DND-41 (cell line): Measurements from ENCODE around the gene ZNF175.

Experiments used
- ATAC-seq: fragments of 200-7000 bp; cut with Tn5 transposase; 3 replicates; pipeline ENCODE4 v1.9.1; 2021; ENCODE audit warnings: low read depth; ENCODE audit not compliant: insufficient read depth
- DNase-seq: peaks from one replicate; pipeline ENCODE4 v3.0.0-alpha.2; 2020
- H2AFZ ChIP-seq: 2 replicates; pipeline ENCODE4 v1.6.0; 2012; ENCODE audit warnings: low read depth, low read length
- H3K27ac ChIP-seq: 2 replicates; pipeline ENCODE4 v1.5.1; 2012; ENCODE audit warnings: low read length, inconsistent platforms
- H3K27me3 ChIP-seq: fragments of 200-600 bp; sonication (generic); 2 replicates; pipeline ENCODE4 v1.6.0; 2012; ENCODE audit warnings: low read length, mild to moderate bottlenecking, inconsistent platforms; ENCODE audit not compliant: insufficient read depth, poor library complexity
- H3K36me3 ChIP-seq: 2 replicates; pipeline ENCODE4 v1.5.1; 2012; ENCODE audit warnings: low read length, inconsistent platforms; ENCODE audit not compliant: insufficient read depth
- H3K4me1 ChIP-seq: 2 replicates; pipeline ENCODE4 v1.5.1; 2012; ENCODE audit warnings: mild to moderate bottlenecking, low read length; ENCODE audit not compliant: insufficient read depth
- H3K4me2 ChIP-seq: 2 replicates; pipeline ENCODE4 v1.6.0; 2012; ENCODE audit warnings: mild to moderate bottlenecking, moderate library complexity, low read length, inconsistent platforms; ENCODE audit not compliant: insufficient read depth
- H3K4me3 ChIP-seq, 2 experiments: fragments of 200-600 bp in 1 of 2; shearing (Covaris generic) in 1 of 2; 2 replicates each; pipeline ENCODE4 v1.5.1; 2012 to 2016; ENCODE audit warnings: inconsistent platforms in 2 of 2, low read length in 2 of 2, mild to moderate bottlenecking in 2 of 2, low read depth in 1 of 2, moderate library complexity in 1 of 2
- H3K79me2 ChIP-seq: 2 replicates; pipeline ENCODE4 v1.6.0; 2012; ENCODE audit warnings: low read length, inconsistent platforms; ENCODE audit not compliant: insufficient read depth
- H3K9ac ChIP-seq: 2 replicates; pipeline ENCODE4 v1.6.0; 2012; ENCODE audit warnings: low read depth, mild to moderate bottlenecking, inconsistent platforms, low read length, moderate library complexity
- H3K9me3 ChIP-seq: 2 replicates; pipeline ENCODE4 v1.5.1; 2012; ENCODE audit warnings: low read length, moderate library complexity, mild to moderate bottlenecking, inconsistent platforms; ENCODE audit not compliant: insufficient read depth, severe bottlenecking
- H4K20me1 ChIP-seq: 2 replicates; pipeline ENCODE4 v1.6.0; 2012; ENCODE audit warnings: low read length; ENCODE audit not compliant: insufficient read depth
- CTCF ChIP-seq: IDR thresholded peaks from 2 replicates; pipeline ENCODE4 v1.5.1; 2012; ENCODE audit warnings: borderline replicate concordance, low read length, moderate library complexity, mild to moderate bottlenecking; ENCODE audit not compliant: poor library complexity, severe bottlenecking; ENCODE audit errors: extremely low read depth
- EZH2 ChIP-seq: IDR thresholded peaks from 3 replicates; pipeline ENCODE4 v1.6.1; 2012; ENCODE audit warnings: borderline replicate concordance, low read depth, mild to moderate bottlenecking, moderate library complexity, low read length, inconsistent platforms; ENCODE audit not compliant: severe bottlenecking

The ZNF175 gene

GRCh38 chr19:51524666-51525264 is 46.3 kb upstream of the ZNF175 start:
- Histone ChIP-seq H3K9ac (no peak overlapping the region), H2AFZ (no peak overlapping the region), H3K36me3 (no peaks in the 10 kb centered on the region), H3K9me3 (no peaks in the 10 kb centered on the region), H3K27ac (no peak overlapping the region), H3K27me3 (peaks cover 6% of the 10 kb centered on the region), H3K4me3 (no peak overlapping the region), H4K20me1 (peaks cover 3% of the 10 kb centered on the region; the same call in 1 of the 2 replicates), H3K4me1 (no peaks in the 10 kb centered on the region), H3K79me2 (no peaks in the 10 kb centered on the region), H3K4me2 (no peak overlapping the region)
- DNase-seq (no peak), ATAC-seq (no peak)
- TF ChIP-seq CTCF (no peak), EZH2 (no peak)

DNA sequence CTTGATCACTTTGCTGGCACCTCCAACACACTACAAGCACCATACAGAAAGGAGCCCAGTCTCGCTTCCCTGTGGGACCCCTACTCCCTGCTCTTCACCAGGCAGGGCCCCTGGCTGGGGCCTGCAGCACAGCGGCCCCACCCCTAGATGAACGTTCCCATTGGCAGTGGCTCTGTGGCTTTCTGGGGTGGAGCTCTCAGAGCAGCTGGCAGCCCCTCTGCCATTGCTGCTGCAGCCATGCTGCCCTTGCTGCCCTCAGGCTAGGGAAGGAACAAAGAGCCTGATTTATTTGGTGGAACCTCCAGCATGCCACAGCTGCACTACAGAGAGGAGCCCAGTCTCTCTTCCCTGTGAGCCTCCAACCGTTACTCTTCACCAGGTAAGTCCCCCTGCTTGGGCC is 45.4 kb upstream of the ZNF175 start:
- H3K36me3 ChIP-seq, result no peaks in the 10 kb centered on the region
- peaks cover 6% of the 10 kb centered on the region for H3K27me3 ChIP-seq
- no peak for ATAC-seq
- H3K4me2 ChIP-seq, result no peak overlapping the region
- DNase-seq, result no peak
- H3K79me2 ChIP-seq, result no peaks in the 10 kb centered on the region
- H3K27ac ChIP-seq, result no peak overlapping the region
- H2AFZ ChIP-seq, result no peak overlapping the region
- no peak for TF ChIP-seq EZH2
- no peak for TF ChIP-seq CTCF
- H3K4me1 ChIP-seq, result no peaks in the 10 kb centered on the region
- H3K9ac ChIP-seq, result no peak overlapping the region
- no peaks in the 10 kb centered on the region for H3K9me3 ChIP-seq
- H4K20me1 ChIP-seq, result peaks cover 3% of the 10 kb centered on the region; the same call in 1 of the 2 replicates
- H3K4me3 ChIP-seq, result no peak overlapping the region

DNA sequence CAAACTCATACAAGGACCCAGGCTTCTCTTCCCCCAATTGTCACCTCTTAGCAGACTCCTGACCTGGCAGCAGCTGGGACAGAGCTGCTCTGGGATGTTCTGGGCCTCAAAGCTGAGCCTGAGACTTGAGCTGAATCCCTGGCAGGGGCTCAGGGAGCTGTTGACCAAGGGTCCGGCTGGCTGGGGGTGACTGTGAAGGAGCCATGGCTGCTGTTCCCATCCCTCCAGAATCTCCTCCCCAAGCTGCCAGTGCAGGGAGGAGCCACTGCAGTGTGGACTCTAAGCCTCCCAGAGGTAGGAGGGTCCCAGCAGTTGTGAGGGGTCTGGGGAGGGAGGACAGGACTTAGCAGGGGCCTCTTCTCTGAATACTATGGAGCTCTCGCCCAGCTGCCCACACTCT is 41.8 kb upstream of the ZNF175 start:
- ATAC-seq (no peak), DNase-seq (no peak)
- H3K27me3 ChIP-seq, result peaks cover 28% of the 10 kb centered on the region
- no peak overlapping the region for H3K27ac ChIP-seq
- TF ChIP-seq EZH2 (no peak), CTCF (no peak)
- no peak overlapping the region for H3K4me3 ChIP-seq
- no peaks in the 10 kb centered on the region for H3K9me3 ChIP-seq
- no peaks in the 10 kb centered on the region for H3K36me3 ChIP-seq
- H3K4me1 ChIP-seq, result no peaks in the 10 kb centered on the region
- no peak overlapping the region for H3K9ac ChIP-seq
- no peak overlapping the region for H2AFZ ChIP-seq
- H3K4me2 ChIP-seq, result no peak overlapping the region
- peaks cover 3% of the 10 kb centered on the region for H4K20me1 ChIP-seq
- no peaks in the 10 kb centered on the region for H3K79me2 ChIP-seq

- TF ChIP-seq EZH2 (no peak), CTCF (no peak)
- H3K36me3 ChIP-seq, result no peaks in the 10 kb centered on the region
- no peak overlapping the region for H3K27ac ChIP-seq
Observed at GRCh38 chr19:51530616-51531015, 40.5 kb upstream of the ZNF175 start.

More at GRCh38 chr19:51530616-51531015, 40.5 kb upstream of the ZNF175 start:
- no peaks in the 10 kb centered on the region for H3K4me1 ChIP-seq
- H3K4me3 ChIP-seq, result no peak overlapping the region
- H3K27me3 ChIP-seq, result peaks cover 28% of the 10 kb centered on the region
- no peak overlapping the region for H3K4me2 ChIP-seq
- no peak overlapping the region for H3K9ac ChIP-seq
- no peak for DNase-seq
- H3K79me2 ChIP-seq, result no peaks in the 10 kb centered on the region
- ATAC-seq, result no peak
- no peaks in the 10 kb centered on the region for H3K9me3 ChIP-seq
- peaks cover 3% of the 10 kb centered on the region for H4K20me1 ChIP-seq
- no peak overlapping the region for H2AFZ ChIP-seq
